K562 (cell line): ENCODE measurements around the gene ZNF609. TPM values are rescaled to one million over a fixed set of nuclear protein-coding genes. Genes with fewer than 3 reads are reported as not detected.
A peak's percentile ranks its signal among the peaks of the same experiment; 100 is the strongest.

Experiments used
- CHAMP1 ChIP-seq: fragments of 450-650 bp; IDR thresholded peaks from 2 replicates; pipeline ENCODE4 v1.6.1; 2016; ENCODE audit warnings: mild to moderate bottlenecking
- CREBBP ChIP-seq: IDR thresholded peaks from one replicate; pipeline ENCODE4 v1.6.1; 2012; ENCODE audit warnings: low read depth, mild to moderate bottlenecking, control low read depth, inconsistent platforms, low read length
- ETS2 ChIP-seq: IDR thresholded peaks from 2 replicates; pipeline ENCODE4 v1.6.1; 2016; ENCODE audit warnings: borderline replicate concordance, missing genetic modification characterization, mild to moderate bottlenecking, moderate library complexity, missing compliant biosample characterization; ENCODE audit not compliant: poor library complexity, severe bottlenecking
- FIP1L1 ChIP-seq: fragments of 200-400 bp; formaldehyde crosslinking; IDR thresholded peaks from 2 replicates; pipeline ENCODE4 v1.6.1; 2018; ENCODE audit warnings: mild to moderate bottlenecking, low read depth, low read length; ENCODE audit not compliant: poor library complexity, severe bottlenecking
- HLTF ChIP-seq: fragments of 450-650 bp; IDR thresholded peaks from 2 replicates; pipeline ENCODE4 v1.6.1; 2016
- MAFF ChIP-seq: IDR thresholded peaks from 2 replicates; pipeline ENCODE4 v1.6.1; 2012; ENCODE audit warnings: low read length, improper control_type of control experiment
- MNT ChIP-seq, 2 experiments: fragments of 450-650 bp; conservative IDR thresholded peaks; 2 replicates each; pipeline ENCODE4 v1.6.1; 2017; ENCODE audit warnings: mild to moderate bottlenecking in 2 of 2, moderate library complexity in 2 of 2
- NBN ChIP-seq: fragments of 450-650 bp; IDR thresholded peaks from 2 replicates; pipeline ENCODE4 v1.6.1; 2016; ENCODE audit warnings: low read depth, mild to moderate bottlenecking
- NFIX ChIP-seq: fragments of 250-450 bp; sonication (Bioruptor Pico); IDR thresholded peaks from 2 replicates; pipeline ENCODE4 v1.4.0; 2020; ENCODE audit warnings: low read depth, mild to moderate bottlenecking, moderate library complexity
- NFYB ChIP-seq: IDR thresholded peaks from 2 replicates; pipeline ENCODE4 v1.6.1; 2011; ENCODE audit warnings: mild to moderate bottlenecking, moderate library complexity; ENCODE audit not compliant: insufficient read length; ENCODE audit errors: extremely low read depth
- PCBP1 ChIP-seq: fragments of 200-400 bp; formaldehyde crosslinking; IDR thresholded peaks from 2 replicates; pipeline ENCODE4 v1.6.1; 2018; ENCODE audit warnings: mild to moderate bottlenecking, low read depth, low read length; ENCODE audit not compliant: poor library complexity, severe bottlenecking
- PREB ChIP-seq: sonication (generic); formaldehyde crosslinking; IDR thresholded peaks from 2 replicates; pipeline ENCODE4 v1.8.1; 2023; ENCODE audit warnings: mild to moderate bottlenecking, missing genetic modification reagents
- PRMT5 ChIP-seq: sonication (generic); formaldehyde crosslinking; IDR thresholded peaks from 2 replicates; pipeline ENCODE4 v1.5.0; 2020; ENCODE audit warnings: missing genetic modification reagents
- RAD51 ChIP-seq: fragments of 450-650 bp; IDR thresholded peaks from 2 replicates; pipeline ENCODE4 v1.7.1; 2016; ENCODE audit warnings: low read depth, mild to moderate bottlenecking, borderline replicate concordance
- SMARCA5 ChIP-seq: fragments of 450-650 bp; IDR thresholded peaks from 2 replicates; pipeline ENCODE4 v1.6.1; 2016
- TGIF2 ChIP-seq: sonication (generic); formaldehyde crosslinking; IDR thresholded peaks from 2 replicates; pipeline ENCODE4 v1.8.1; 2022; ENCODE audit warnings: mild to moderate bottlenecking, missing genetic modification reagents, moderate library complexity
- ZNF23 ChIP-seq: fragments of 250-450 bp; sonication (Bioruptor Pico); IDR thresholded peaks from 2 replicates; pipeline ENCODE4 v1.4.0; 2020; ENCODE audit warnings: mild to moderate bottlenecking
- polyA plus RNA-seq, 8 experiments: library from polyadenylated mRNA; depleted of rRNA in 4 of 8; stranded (reverse) in 5 of 8; unstranded in 3 of 8; fragments of >200 nt; fragmentation: Nextera tagmentation in 2 of 8; fragmentation: Illumina TruSeq in 1 of 8; extraction: Ambion mirVana in 2 of 8; extraction: Trizol in 1 of 8; gene quantifications; 2 replicates each; pipeline versions ENCODE4 v1.2.1 to v1.2.3, GENCODE V29; 2011 to 2014; ENCODE audit warnings: inconsistent platforms in 1 of 8, missing spikeins in 1 of 8
- total RNA-seq, 7 experiments: library from RNA; depleted of rRNA in 6 of 7; stranded (reverse); fragments of >200 nt in 6 of 7; fragmentation: Illumina TruSeq in 2 of 7; extraction: Trizol in 2 of 7; gene quantifications; 2 replicates each; pipeline versions ENCODE4 v1.2.1 to v1.2.3, GENCODE V29; 2011 to 2021; ENCODE audit warnings: low replicate concordance in 1 of 7
- TF ChIP-seq, protein P1 (sequence below), 2 experiments: fragments of 450-650 bp in 1 of 2; sonication (generic) in 1 of 2; formaldehyde crosslinking; conservative IDR thresholded peaks; 2 replicates each; pipeline versions ENCODE4 v1.4.0 to v1.8.1; 2020 to 2022; ENCODE audit warnings: mild to moderate bottlenecking in 1 of 2, missing genetic modification reagents in 1 of 2
- TF ChIP-seq, protein P2 (sequence below): fragments of 200-800 bp; sonication (Bioruptor generic); IDR thresholded peaks from 2 replicates; pipeline ENCODE4 v1.6.1; 2017; ENCODE audit warnings: missing genetic modification characterization, missing compliant biosample characterization
- TF ChIP-seq, protein P3 (sequence below): IDR thresholded peaks from 2 replicates; pipeline ENCODE4 v1.6.1; 2014; ENCODE audit warnings: antibody characterized with exemption

Gene ZNF609
- total and polyA plus RNA-seq, 9 of the 15 experiments (the other 6 are each of a cell fraction or from before 2014, with no cell fraction given): 3.0 to 38.7 (median 17.8) TPM

DNA sequence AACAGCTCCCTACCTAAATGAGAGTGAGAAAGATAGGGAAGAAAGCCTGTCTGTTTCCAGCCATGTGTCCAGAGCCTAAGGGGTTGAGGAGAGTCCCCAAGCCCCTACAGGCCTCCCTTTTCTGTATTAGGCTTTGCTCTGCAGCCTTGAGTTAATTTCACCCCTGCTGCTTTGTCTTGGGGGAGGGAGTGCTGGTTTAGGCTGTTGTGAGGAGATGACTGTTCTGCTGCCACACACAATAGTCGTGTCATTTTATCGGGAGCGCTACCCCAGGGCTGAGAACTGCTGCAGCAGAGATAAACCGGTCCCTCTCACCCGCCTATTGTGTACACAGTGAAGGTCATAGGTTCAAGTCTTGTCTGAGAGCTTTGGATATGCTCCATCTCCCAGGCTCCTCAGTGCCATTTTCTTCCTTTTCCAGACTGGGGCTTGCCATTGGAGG, 1.4 kb downstream of the ZNF609 start (continued):
- TF ChIP-seq MNT (conservative IDR thresholded peaks at IDR 0.05): peak in 1 of 2 experiments; percentile 70; a peak in 2 of 4 replicates
- no peak for TF ChIP-seq NFYB
- no peak for TF ChIP-seq TGIF2 (CRISPR knock-in tag)
- TF ChIP-seq HLTF: no peak
- TF ChIP-seq, protein P1, sequence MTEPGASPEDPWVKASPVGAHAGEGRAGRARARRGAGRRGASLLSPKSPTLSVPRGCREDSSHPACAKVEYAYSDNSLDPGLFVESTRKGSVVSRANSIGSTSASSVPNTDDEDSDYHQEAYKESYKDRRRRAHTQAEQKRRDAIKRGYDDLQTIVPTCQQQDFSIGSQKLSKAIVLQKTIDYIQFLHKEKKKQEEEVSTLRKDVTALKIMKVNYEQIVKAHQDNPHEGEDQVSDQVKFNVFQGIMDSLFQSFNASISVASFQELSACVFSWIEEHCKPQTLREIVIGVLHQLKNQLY (CRISPR knock-in tag; conservative IDR thresholded peaks at IDR 0.05): no peak
- no peak for TF ChIP-seq NFIX
- TF ChIP-seq, protein P2, sequence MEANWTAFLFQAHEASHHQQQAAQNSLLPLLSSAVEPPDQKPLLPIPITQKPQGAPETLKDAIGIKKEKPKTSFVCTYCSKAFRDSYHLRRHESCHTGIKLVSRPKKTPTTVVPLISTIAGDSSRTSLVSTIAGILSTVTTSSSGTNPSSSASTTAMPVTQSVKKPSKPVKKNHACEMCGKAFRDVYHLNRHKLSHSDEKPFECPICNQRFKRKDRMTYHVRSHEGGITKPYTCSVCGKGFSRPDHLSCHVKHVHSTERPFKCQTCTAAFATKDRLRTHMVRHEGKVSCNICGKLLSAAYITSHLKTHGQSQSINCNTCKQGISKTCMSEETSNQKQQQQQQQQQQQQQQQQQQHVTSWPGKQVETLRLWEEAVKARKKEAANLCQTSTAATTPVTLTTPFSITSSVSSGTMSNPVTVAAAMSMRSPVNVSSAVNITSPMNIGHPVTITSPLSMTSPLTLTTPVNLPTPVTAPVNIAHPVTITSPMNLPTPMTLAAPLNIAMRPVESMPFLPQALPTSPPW (CRISPR knock-in tag): peak; percentile 22
- TF ChIP-seq FIP1L1: no peak
- TF ChIP-seq MAFF: no peak
- TF ChIP-seq PRMT5: no peak
- no peak for TF ChIP-seq CREBBP
- TF ChIP-seq NBN: peak; percentile 68; the same call in 1 of the 2 replicates
- no peak for TF ChIP-seq RAD51
- no peak for TF ChIP-seq PCBP1
- TF ChIP-seq SMARCA5: no peak
- TF ChIP-seq, protein P3, sequence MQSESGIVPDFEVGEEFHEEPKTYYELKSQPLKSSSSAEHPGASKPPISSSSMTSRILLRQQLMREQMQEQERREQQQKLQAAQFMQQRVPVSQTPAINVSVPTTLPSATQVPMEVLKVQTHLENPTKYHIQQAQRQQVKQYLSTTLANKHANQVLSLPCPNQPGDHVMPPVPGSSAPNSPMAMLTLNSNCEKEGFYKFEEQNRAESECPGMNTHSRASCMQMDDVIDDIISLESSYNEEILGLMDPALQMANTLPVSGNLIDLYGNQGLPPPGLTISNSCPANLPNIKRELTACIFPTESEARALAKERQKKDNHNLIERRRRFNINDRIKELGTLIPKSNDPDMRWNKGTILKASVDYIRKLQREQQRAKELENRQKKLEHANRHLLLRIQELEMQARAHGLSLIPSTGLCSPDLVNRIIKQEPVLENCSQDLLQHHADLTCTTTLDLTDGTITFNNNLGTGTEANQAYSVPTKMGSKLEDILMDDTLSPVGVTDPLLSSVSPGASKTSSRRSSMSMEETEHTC: no peak
- TF ChIP-seq PREB (CRISPR knock-in tag): no peak
- peak; percentile 64 for TF ChIP-seq CHAMP1
- TF ChIP-seq ZNF23 (CRISPR knock-in tag): no peak
- TF ChIP-seq ETS2: no peak
